Fibroblast of peridontal ligament (primary cell): ENCODE data around the gene SYN1.
"Not testable (repeated sequence)": the region's sequence is repeated elsewhere in the genome, so short reads cannot be mapped to it uniquely, and the experiment has no call there.

Experiments
- DNase-seq: peaks from one replicate; pipeline ENCODE4 v3.0.0-alpha.2; 2010; ENCODE audit errors: extremely low read depth

Gene SYN1

DNA sequence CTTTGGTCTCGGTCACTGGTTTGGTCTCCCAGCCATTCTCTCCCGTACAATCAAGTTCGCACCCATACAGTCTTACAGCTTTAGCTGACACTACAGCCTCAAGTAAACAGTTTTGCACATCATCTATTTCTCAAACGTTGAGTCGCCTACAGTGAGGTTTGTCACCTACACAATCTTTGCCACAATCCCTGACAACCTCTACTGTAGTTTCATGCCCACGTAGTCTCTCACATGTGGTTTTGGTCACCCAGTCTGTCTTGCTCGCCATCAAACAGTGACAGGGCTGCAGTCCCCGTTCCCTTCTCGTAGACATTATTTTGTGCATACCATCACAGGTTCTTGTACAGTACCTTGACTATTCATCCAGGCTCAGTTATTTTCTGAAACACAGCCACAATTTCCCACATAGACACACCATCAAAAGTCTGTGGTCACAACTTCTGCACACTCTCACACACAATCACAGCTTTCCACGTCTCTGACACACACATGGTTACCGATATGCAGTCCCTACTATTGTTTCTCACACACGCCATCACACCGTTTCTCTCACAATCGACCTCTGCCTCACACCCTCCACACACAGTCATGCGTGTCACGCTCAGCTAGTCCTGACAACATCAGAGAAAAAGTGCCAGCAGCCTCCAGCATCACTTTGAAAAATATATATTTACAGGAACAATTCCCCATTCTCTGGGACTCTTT is 15.4 kb upstream of the SYN1 start:
- no peak for DNase-seq

DNA sequence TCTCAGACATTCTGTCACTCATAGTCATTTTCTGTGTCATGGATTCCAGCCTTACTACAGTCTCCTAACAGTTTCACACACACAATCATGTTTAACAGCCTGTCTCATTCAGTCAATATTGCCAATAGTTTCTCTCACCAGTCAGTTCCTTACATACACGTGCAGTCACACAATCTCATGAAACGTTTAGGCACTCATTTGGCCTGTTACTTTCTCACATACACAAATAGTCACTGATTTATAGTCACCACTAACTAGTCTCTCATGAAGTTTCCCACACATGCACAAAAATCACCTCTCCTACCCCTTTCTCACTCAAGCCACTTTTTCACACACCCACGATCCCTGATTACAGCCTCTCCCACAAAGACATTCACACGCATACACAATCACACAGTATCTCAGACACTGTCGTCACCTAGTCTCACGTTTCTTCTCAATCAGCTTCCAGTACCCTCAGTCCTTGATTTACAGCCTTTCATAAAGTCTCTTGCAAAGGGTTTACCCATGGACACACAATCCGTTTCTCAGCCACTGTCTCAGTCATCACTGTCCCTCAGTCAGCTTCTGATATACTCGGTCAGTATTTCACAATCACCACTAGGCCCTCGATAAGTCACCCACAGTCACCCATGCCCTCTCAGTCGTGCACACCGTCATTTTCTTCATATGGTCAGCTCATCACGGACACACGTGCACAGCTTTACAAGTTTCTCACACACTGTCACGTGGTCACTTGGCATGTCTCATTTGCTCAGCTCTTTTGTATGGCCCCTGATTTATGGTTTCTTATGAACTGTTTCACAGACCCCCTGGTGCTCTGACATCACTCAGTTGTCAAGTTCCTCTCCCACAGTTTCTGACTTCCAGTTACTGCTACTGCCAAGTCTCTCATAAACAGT is 14.3 kb upstream of the SYN1 start:
- DNase-seq = no peak

DNA sequence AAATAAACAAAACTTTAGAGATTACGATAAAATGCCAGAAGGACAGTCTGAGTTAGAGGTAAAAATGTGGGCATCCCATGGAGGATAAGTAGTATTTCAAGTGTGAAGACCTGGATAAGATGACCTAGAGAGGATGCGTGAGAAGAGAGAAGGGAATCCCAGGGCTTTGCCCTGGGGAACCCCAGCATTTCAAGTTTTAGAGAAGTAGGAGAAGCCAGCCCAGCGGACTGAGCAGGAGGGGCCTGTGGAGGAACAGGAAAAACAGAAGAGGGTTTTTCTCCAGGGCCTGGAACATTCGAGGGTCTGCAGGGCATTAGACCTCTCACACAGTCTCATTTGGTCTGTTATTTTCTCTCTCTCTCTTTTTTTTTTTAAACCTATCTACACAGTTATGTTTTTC is 13.0 kb upstream of the SYN1 start:
- no peak for DNase-seq

DNA sequence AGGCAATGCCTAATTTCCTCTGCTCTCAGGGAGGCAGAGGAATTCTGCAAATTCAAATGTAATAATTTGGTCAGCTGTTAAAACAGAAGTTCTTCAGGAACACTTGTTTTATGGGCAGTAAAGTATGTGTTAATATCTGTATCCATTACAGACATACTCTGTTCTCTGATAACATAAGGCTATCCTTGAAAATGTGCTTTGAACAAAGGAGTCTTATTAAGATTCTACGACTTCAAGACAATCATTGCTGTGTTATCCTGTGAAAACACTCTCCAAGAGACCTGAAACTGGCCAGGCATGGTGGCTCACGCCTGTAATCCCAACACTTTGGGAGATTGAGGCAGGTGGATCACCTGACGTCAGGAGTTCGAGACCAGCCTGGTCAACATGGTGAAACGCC is 12.0 kb upstream of the SYN1 start:
- DNase-seq = no peak

DNA sequence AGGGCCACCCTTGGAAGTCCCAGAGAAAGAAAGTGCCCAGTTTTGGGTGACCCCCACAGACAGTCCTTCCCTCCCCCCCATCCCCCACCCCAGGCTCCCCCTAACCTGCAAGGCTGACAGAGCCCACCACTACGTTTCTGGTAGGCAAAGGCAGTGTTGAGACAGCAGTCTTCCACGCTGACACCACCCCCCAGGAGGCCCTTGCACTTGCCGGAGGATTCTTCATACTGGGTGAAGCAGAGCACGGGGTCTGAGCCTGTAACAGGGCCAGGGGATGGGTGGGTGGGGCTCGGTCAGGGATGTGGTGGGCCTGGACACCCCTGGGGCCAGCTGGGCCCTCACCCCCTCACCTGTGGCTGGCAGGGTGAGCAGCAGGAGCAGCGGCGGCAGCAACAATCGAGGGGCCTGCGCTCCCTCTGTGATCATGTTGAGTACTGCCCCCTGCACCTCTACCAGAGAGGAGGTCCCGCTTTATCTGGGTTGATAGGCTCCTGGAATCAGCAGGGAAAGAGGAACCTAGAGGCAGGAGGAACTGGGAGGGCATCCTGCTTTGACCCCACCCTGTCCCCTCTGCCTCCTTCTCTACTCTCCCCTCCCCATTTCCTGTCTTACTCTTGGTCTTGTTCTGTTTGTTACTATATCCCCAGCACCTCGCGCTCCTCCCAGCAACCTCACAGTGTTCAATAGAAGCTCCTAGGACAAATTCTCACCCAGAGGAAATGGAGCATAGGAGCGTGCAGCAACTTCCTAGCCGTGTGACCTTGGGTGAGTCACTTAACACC is 10.0 kb upstream of the SYN1 start, which contains the start of gene CFP:
TSS of gene CFP (minus strand) at position 512 of the 782 bp plus-strand sequence. CDS start at position 426, 86 bp downstream.
- no peak for DNase-seq

DNA sequence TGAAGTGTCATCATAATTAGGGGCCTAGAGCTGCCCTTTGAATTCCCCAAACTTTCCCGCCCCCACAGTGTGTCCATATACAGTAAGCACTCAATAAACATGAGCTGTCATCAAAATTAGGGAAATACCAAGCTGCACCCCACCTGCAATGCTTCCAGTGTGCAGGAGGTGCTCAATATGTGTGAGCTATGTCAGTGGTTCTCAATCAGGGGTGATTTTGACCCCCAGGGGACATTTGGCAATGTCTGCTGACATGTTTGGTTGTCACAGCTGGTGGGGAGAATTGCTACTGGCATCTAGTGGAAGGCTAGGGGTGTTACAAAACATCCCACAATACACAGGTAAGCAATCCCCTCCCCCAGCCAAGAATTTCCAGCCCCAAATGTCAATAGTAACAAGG is 9.3 kb upstream of the SYN1 start:
- no peak for DNase-seq

DNA sequence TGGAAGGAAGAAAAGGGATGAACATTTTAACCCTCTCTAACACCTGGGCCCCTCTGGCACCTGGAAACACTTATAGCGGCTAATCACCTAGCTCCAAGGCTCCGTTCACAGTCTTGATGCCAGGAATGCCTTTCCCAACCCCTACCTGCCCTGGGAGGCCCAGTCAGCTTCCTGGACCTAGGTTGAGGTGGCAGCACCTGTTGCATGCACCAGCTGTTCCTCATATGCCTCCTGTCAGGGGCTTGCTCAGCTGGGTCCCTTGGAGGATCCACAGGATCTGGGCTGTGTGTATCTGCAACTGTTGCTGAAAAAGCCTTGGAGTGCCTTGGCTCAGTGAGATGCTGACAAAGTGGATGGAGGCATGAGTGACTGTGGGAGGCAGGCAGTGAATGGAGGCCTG is 5.7 kb upstream of the SYN1 start:
- DNase-seq = no peak

DNA sequence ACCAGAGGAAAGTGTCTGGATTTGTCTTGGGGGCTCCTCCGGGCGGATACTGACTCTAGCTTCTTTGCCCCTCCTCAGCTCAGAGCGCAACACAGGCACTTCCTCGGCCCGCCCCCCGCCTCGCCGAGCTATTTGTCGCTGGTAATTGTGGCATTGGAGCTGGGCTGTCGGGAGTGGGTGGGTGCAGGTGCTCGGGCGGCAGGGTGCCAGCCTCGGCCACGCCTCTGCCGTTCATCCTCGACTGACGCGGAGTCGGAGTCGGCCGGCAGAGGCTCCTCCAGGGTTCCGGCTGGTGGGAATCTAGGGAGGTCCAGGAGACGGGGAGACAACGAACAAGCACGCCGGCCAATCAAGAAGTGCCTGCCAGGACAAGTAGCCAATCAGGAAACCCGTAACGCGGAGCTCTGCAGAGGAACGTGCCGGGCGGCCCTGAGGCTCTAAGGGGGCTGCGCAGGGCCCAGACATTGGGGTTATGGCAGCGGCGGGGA is 3.9 kb upstream of the SYN1 start:
- DNase-seq = peak; percentile 64

DNA sequence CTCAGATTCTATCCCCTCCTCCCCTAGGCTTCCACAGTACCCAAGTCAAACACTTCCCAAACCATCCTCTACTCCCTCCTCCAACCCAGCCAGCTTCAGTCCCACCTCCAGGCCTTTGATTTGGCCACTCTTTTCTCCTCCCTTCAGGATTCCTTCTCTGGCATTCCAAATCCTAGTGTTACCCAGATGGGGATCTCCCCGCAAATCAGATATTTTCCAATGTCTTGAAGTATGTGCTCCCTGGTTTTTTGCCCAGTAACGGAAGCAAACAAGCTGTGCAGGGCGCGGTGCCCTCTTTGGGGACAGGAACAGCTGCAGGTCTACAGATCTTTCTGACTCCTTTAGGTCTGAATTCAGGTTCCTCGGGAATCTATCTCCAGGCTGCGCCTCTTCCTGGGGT is 2.2 kb upstream of the SYN1 start:
- no peak for DNase-seq

DNA sequence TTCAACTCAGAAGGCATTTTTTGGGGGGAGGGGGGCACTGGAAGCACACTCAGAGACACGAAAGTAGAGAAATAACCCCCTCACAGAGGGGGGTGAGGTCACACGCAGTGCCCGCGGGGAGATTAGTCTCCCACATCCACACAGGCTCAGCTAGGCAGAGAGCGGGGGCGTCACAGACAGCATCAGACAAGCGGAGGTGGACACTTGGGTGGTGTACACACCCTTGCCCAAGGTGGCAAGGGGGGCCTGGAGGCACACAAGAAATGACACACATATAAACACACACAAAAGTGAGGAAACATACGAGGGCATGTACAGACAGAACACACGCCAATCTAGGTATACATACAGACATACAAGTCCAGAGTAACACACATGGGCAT is 637 bp upstream of the SYN1 start:
- DNase-seq = no peak

DNA sequence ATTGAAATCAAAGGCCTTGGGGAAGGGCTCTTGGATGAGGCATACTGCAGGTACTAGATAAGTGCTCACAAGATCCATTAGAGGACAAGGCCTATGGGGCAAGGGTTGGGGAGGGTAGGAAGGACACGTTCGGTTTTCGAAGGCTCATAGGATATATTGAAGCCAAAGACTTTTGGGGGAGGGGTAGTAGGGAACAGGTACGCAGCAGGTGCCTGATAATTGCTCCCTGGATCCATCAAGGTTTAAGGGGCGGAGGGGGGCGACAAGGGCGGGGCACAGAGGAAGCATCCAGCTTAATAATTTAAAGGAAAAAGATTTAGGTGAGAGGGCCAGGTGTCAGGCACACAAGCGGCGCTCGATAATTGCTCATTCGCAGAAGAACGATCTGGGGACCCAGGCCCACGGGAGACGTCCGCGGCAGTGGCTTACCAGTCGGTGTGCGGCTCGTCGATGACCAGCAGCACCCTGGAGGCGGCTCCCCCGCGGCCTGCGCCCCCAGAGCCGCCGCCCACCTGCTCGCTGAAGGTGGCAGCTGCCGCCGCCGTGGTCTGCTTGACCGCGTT is 653 bp downstream of the SYN1 start:
- DNase-seq = no peak

DNA sequence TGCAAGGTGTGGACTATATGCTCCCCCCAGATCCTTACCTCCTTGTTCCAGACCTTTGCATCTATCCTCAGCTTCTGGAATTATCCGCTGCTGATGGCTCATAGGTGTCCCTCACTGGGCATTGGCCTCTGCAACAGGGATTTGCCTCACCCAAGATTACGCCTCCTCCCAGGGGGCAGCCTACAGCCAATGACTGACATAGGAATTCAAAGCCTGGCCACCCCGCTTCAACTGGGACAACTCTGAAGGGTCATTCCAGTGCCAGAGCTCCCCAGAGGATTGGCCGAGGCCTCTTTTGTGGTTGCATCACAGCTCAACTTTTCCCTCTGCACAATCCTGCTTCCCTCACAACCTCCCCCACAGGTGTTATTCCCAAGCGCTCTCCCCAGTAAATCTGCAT is 5.0 kb downstream of the SYN1 start:
- DNase-seq = no peak

DNA sequence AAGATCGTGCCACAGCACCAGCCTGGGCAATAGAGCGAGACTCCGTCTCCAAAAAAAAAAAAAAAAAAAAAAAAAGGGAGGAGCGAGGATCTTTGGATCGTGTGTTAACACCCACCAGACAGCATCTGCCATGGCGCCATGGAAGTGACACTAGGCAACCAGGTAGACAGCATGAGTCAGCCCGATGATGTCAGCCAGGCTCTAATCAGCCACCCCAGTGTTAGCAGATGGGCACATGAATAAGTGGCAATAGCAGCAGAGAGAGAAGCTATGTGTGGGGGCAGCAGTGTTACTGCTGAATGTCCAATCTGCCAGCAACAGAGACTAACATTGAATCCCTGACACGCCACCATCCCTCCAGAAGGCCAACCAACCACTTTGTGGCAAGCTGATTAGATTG is 6.6 kb downstream of the SYN1 start:
- DNase-seq = no peak

DNA sequence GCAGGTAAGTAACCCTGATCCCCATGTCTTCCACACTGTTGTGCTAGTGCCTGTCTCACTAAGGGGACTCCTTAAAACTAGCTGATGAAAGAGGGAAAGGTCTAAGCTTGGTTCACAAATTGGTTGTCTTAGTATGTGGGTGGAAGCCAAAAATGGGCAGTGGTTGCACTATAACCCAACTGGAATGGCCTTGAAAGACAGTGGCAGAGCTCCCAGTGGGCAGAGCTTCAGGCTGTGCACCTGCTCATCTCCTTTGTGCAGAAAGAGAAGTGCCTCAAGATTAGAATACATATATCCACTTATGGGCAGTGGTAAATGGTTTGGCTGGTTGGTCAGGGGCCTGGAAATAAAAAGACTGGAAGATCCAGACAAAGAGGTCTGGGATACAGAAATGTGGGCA is 7.2 kb downstream of the SYN1 start:
- no peak for DNase-seq

DNA sequence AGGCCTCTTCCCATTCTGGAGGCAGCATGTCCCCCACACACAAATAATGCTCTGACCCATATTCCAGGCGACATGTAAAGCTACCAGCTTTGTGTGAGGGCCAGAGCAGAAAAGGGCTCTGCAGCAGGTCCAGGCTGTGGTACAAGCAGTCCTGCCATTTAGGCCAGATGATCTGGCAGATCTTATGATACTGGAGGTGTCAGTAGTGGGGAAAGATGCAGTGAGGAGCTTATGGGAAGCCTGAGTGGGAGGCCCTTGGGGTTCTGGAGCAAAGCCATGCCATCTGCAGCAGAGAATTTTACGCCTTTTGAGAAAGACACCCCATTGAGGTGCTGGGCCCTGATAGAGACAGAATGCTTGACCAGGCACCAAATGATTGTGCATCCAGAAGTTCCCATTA is 7.7 kb downstream of the SYN1 start:
- DNase-seq = no peak

DNA sequence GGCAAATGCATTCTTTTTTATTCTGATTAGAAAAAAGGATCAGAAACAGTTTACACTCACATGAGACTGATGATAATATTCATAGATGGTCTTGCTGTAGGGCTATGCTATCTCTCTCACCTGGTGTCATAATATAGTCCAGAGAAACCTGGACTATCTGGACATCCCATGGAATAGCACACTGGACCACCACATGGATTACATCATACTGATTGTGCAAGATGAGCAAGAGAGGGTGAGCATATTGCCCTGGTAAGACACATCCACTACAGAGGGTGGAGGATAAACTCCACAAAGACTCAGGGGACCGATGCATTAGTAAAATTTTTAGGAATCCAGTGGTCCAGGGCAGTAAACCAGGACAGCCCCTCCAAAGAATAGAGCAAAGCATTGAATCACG is 8.2 kb downstream of the SYN1 start:
- no peak for DNase-seq

DNA sequence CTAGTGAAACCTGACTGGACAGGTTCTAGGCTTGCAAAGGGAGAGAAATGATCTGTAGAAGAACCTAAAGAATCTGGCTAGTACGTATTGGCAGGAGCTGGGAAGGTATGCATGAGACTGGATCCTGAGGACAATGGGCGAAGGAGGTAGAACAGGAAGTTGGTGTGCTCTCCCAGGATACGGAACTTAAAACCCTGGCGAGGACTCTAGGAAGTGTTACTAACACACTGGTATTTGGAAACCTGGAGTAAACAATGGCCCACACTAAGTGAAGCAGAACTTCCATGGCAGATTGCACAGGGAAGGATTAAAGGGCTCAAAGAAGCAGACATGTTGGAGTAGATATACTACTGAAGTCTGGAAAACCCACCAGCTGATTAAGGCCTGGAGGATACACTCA is 9.1 kb downstream of the SYN1 start:
- DNase-seq = no peak

DNA sequence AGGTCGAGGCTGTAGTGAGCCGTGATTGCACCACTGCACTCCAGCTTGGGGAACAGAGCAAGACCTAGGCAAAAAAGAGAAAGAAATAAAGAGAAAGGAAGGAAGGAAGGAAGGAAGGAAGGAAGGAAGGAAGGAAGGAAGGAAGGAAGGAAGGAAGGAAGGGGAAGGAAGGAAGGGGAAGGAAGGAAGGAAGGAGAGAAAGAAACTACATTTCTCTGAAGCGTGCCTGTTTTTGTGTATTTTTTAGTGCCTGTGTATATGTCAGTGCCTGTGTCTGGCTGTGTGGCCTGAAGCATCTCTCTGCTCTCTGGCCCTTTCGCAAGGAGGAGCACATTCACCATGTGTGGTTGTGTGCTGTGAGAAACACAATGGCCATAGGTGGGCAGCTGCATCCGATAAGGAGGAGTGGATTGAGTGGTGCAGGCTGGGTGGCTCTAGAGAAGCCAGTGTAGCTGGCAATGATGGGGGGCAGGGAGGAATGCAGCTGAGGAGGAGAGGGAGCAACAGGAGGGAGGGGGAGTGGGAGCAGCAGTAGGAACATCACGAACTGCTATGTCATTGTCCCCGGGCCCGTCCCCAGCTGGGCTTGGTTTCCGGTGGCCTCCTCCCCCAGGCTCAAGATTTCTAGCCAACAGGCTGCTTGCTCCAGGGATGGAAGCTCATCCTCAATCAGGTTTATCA is 11.4 kb downstream of the SYN1 start:
- DNase-seq = no peak

DNA sequence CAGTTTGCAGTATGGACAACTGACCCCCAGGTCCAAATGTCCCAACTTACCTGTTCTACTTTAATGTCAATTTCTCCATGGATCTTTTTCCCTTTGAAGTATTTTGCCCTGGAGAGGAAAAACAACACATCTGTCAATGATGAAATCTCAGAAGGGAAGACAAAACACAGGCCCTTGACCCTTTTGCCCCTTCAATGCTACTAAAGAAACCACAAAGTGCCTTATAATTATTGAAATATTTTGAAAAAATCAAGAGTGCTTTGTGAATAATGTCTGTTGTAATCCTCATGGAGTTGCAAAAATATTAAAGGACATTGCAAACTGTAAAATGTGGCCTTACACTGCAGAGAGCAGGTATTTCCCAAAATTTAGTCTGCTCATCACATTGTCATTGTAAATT is 12.6 kb downstream of the SYN1 start:
- DNase-seq = no peak

DNA sequence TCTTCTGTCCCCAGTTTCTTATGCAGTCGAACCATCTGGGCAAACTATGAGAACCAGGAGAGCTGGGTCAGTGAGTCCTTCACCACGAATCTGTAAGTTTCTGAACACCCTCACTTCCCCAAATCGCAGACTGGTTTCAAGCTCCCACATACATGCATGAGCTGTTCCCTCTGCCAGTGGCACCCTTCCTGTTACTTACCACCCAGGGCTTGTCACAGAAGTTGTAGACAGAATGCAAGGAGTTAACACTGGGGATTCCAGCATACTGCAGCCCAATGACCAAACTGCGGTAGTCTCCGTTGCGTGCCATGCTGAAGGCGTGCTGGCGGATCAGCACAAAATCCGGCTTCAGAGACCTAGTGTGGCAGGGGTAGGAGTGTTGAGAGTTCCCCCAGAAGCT is 14.6 kb downstream of the SYN1 start:
- no peak for DNase-seq

DNA sequence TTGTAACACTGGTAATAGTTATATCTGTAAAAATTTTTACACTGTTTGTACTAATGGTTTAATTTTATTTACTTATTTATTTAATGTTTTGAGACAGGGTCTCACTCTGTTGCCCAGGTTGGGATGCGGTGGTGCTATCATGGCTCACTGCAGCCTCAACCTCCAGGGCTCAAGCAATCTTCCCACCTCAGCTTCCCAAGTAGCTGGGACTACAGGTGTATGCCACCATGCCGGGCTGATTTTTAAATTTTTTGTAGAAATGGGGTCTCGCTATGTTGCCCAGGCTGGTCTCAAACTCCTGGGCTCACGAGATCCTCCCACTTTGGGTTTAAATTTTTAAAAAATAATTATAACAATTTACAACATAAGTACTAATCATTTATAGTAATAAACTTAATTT is 16.5 kb downstream of the SYN1 start:
- not testable (repeated sequence) for DNase-seq
